Measurements from ENCODE around the gene ITPR3.

GRCh38 chr6:33670971-33671743 is 50.0 kb downstream of the ITPR3 start:
- no peak for TF ChIP-seq SUZ12 (IDR thresholded peaks at IDR 0.05)
- TF ChIP-seq HDGF (IDR thresholded peaks at IDR 0.05; ENCODE audit: borderline replicate concordance): no peak
- TF ChIP-seq FOXA1 (IDR thresholded peaks at IDR 0.05): no peak
- TF ChIP-seq ELF4 (IDR thresholded peaks at IDR 0.05): no peak
- TF ChIP-seq ARNT (IDR thresholded peaks at IDR 0.05): no peak
- TF ChIP-seq TARDBP (IDR thresholded peaks at IDR 0.05): no peak
- no peak for TF ChIP-seq SP1 (IDR thresholded peaks at IDR 0.05)

Data from HEK293T (cell line).